HG02610 (cell line): Measurements from ENCODE around the gene RHOA.
"Not testable (repeated sequence)": the region's sequence is repeated elsewhere in the genome, so short reads cannot be mapped to it uniquely, and the experiment has no call there.

Source experiments
- ATAC-seq: cut with Tn5 transposase; IDR thresholded peaks from one replicate; pipeline ENCODE4 v1.9.1; 2021; ENCODE audit warnings: mild to moderate bottlenecking, moderate library complexity; ENCODE audit not compliant: unreplicated experiment

The RHOA gene

GRCh38 chr3:49333091-49333490 is 78.7 kb downstream of the RHOA start:
- ATAC-seq = no peak

GRCh38 chr3:49329186-49329585 is 82.6 kb downstream of the RHOA start:
- ATAC-seq = no peak

- not testable (repeated sequence) for ATAC-seq
Measured at GRCh38 chr3:49328350-49328749, 83.4 kb downstream of the RHOA start.

- no peak for ATAC-seq
Measured at GRCh38 chr3:49327485-49327884, 84.3 kb downstream of the RHOA start.

GRCh38 chr3:49324768-49325167 is 87.0 kb downstream of the RHOA start:
- no peak for ATAC-seq

GRCh38 chr3:49316696-49317457 is 94.9 kb downstream of the RHOA start:
- ATAC-seq = no peak

GRCh38 chr3:49313896-49314688 is 97.7 kb downstream of the RHOA start:
- ATAC-seq = no peak

GRCh38 chr3:49311283-49311682 is 100.5 kb downstream of the RHOA start:
- ATAC-seq = no peak

- ATAC-seq = no peak
Measured at GRCh38 chr3:49310677-49311076, 101.1 kb downstream of the RHOA start.
